BE2C (cell line): ENCODE results near the gene SCGN.

ENCODE experiments used
- DNase-seq: peaks from one replicate; pipeline ENCODE4 v3.0.0-alpha.2; 2020
- H3K27me3 ChIP-seq: fragments of 250-450 bp; sonication (Bioruptor Pico); 2 replicates; pipeline ENCODE4 v1.5.1; 2020; ENCODE audit warnings: mild to moderate bottlenecking
- H3K36me3 ChIP-seq: fragments of 250-450 bp; sonication (Bioruptor Pico); 2 replicates; pipeline ENCODE4 v1.5.1; 2020; ENCODE audit warnings: mild to moderate bottlenecking
- H3K4me1 ChIP-seq: fragments of 250-450 bp; sonication (Bioruptor Pico); 2 replicates; pipeline ENCODE4 v1.5.1; 2020
- H3K4me3 ChIP-seq: 2 replicates; pipeline ENCODE4 v1.5.1; 2011; ENCODE audit warnings: low read depth, low read length
- H3K9me3 ChIP-seq: fragments of 250-450 bp; sonication (Bioruptor Pico); 2 replicates; pipeline ENCODE4 v1.5.1; 2020
- CTCF ChIP-seq: IDR thresholded peaks from 2 replicates; pipeline ENCODE4 v1.5.1; 2012; ENCODE audit warnings: mild to moderate bottlenecking, low read depth, low read length

SCGN gene

DNA sequence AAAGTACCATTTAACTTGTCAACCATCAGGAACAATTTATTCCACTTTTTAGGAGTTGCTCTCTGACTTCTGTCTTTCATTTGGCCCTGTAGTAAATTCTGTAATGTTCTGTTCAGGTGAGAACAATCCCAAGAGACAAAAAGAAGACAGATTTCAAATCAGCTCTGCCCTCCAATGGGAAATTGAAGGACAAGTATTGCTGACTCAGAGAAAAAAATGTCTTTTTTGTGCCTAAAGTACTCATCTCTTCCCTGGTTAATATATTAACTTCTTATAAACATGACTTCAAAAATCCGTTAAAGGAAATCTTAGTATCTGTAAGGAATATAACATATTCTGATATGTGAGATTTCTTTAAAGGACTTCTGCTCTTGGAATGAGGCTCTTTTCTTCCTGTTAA lies 38.6 kb upstream of the SCGN start:
- Histone ChIP-seq H3K27me3 (no peaks in the 10 kb centered on the region), H3K4me3 (no peak overlapping the region), H3K4me1 (no peaks in the 10 kb centered on the region), H3K36me3 (no peaks in the 10 kb centered on the region), H3K9me3 (no peaks in the 10 kb centered on the region)
- TF ChIP-seq CTCF = no peak
- DNase-seq = no peak

DNA sequence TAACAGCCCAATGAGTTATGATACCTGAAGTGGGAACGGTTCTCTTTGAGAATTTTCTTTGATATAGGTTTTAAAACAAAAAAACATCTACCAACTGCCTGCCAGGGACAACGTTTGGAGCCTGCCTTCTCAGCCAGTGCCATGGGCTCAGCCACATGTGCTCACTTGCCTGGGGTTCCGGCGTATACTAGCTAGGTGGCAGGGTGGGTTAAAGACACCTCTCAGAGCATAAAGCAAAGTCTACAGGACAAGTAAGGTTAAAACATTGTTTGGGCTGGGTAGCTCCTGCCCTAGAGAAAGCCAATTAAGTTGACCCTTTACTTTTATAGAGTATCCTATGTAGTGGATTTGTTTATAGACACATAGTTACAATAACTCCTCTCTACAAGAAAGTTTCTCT lies 38.0 kb upstream of the SCGN start:
- no peak for TF ChIP-seq CTCF
- Histone ChIP-seq H3K9me3 (no peaks in the 10 kb centered on the region), H3K27me3 (no peaks in the 10 kb centered on the region)

GRCh38 chr6:25615471-25615870 lies 36.5 kb upstream of the SCGN start:
- no peak for DNase-seq
- no peaks in the 10 kb centered on the region for H3K36me3 ChIP-seq
- TF ChIP-seq CTCF = no peak
- H3K27me3 ChIP-seq = no peaks in the 10 kb centered on the region
- H3K9me3 ChIP-seq = no peaks in the 10 kb centered on the region
- H3K4me1 ChIP-seq = peaks cover under 1% of the 10 kb centered on the region; the same call in 1 of the 2 replicates
- no peak overlapping the region for H3K4me3 ChIP-seq

More for the DNA sequence above, 38.0 kb upstream of the SCGN start:
- no peaks in the 10 kb centered on the region for H3K36me3 ChIP-seq
- H3K4me1 ChIP-seq = no peaks in the 10 kb centered on the region
- DNase-seq = no peak
- no peak overlapping the region for H3K4me3 ChIP-seq

- H3K9me3 ChIP-seq = no peaks in the 10 kb centered on the region
- TF ChIP-seq CTCF = no peak
- H3K4me1 ChIP-seq = peaks cover 7% of the 10 kb centered on the region
- no peaks in the 10 kb centered on the region for H3K27me3 ChIP-seq
- no peak overlapping the region for H3K4me3 ChIP-seq
- DNase-seq = no peak
- H3K36me3 ChIP-seq = no peaks in the 10 kb centered on the region
Observed at GRCh38 chr6:25617997-25618396, 34.0 kb upstream of the SCGN start.

- TF ChIP-seq CTCF = no peak
- DNase-seq = no peak
- Histone ChIP-seq H3K36me3 (no peaks in the 10 kb centered on the region), H3K4me3 (no peak overlapping the region), H3K27me3 (no peaks in the 10 kb centered on the region), H3K4me1 (peaks cover 14% of the 10 kb centered on the region), H3K9me3 (no peaks in the 10 kb centered on the region)
Observed at GRCh38 chr6:25619217-25619616, 32.8 kb upstream of the SCGN start.

- no peak overlapping the region for H3K4me3 ChIP-seq
- H3K4me1 ChIP-seq = peaks cover 19% of the 10 kb centered on the region
- no peaks in the 10 kb centered on the region for H3K27me3 ChIP-seq
- H3K9me3 ChIP-seq = no peaks in the 10 kb centered on the region
- no peak for TF ChIP-seq CTCF
- H3K36me3 ChIP-seq = no peaks in the 10 kb centered on the region
- no peak for DNase-seq
Observed at GRCh38 chr6:25620391-25620790, 31.6 kb upstream of the SCGN start.
